K562 (cell line): ENCODE data around the gene RHOF. TPM values are rescaled to one million over a fixed set of nuclear protein-coding genes. Genes with fewer than 3 reads are reported as not detected.

Experiments used
- ATAC-seq: fragments of 200-7000 bp; cut with Tn5 transposase; 3 replicates; pipeline ENCODE4 v1.9.1; 2020; ENCODE audit warnings: moderate library complexity
- BruUV-seq: library from RNA; stranded (reverse); fragments of 400-500 nt; replicated peaks from 2 replicates; lab custom pipeline; 2021; lab: Mats Ljungman, UMichigan
- CTCF ChIA-PET: fragments of 300-600 bp; formaldehyde crosslinking; extraction: SDS; loops from one replicate; lab custom pipeline; 2021; ENCODE audit warnings: low intra/inter-chr PET ratio; lab: Yijun Ruan, JAX
- POLR2A ChIA-PET: fragments of 300-600, 350-650 bp; sonication (Branson Sonifier 250); formaldehyde crosslinking; extraction: SDS; loops from one replicate; lab custom pipeline; 2021; ENCODE audit warnings: antibody characterized with exemption, inconsistent platforms; lab: Yijun Ruan, JAX
- DNase-seq, 4 experiments: peaks; one replicate each; pipeline versions ENCODE4 v3.0.0 to v3.0.0-alpha.2; 2011 to 2018; ENCODE audit warnings: low spot score in 3 of 4, mixed read lengths in 3 of 4; ENCODE audit errors: extremely low read depth in 1 of 4
- FAIRE-seq: peaks from 2 replicates; lab custom pipeline; 2011; peaks lifted over from hg19 to GRCh38; lab: Jason Lieb, UNC
- H2AFZ ChIP-seq: 2 replicates; pipeline ENCODE4 v1.6.0; 2011; ENCODE audit warnings: low read depth, low read length, control low read depth, inconsistent platforms
- H3K27ac ChIP-seq: fragments of 200-600 bp; 3 replicates; pipeline ENCODE4 v1.8.0; 2011; ENCODE audit warnings: low read depth, mild to moderate bottlenecking, control low read depth, inconsistent platforms, low read length, moderate library complexity, mixed read lengths; ENCODE audit errors: extremely low read depth
- H3K27me3 ChIP-seq, 2 experiments: fragments of 300-600 bp in 1 of 2; 2 replicates in 1 of 2; 3 replicates in 1 of 2; pipeline versions ENCODE4 v1.6.0 to v1.8.0; 2011; ENCODE audit warnings: inconsistent platforms in 2 of 2, low read length in 2 of 2, mild to moderate bottlenecking in 1 of 2, mixed read lengths in 1 of 2, moderate library complexity in 1 of 2; ENCODE audit not compliant: control insufficient read depth in 2 of 2, insufficient read depth in 2 of 2
- H3K36me3 ChIP-seq: fragments of 300-600 bp; 3 replicates; pipeline ENCODE4 v1.8.0; 2011; ENCODE audit warnings: mild to moderate bottlenecking, low read length, inconsistent platforms; ENCODE audit not compliant: control insufficient read depth, insufficient read depth
- H3K4me1 ChIP-seq, 2 experiments: fragments of 200-600 bp in 1 of 2; replicated peaks in 1 of 2; 2 replicates in 1 of 2; 3 replicates in 1 of 2; pipeline versions ENCODE4 v1.5.1 to v1.8.0; 2011; ENCODE audit warnings: inconsistent platforms in 2 of 2, low read length in 2 of 2, mild to moderate bottlenecking in 1 of 2, mixed read lengths in 1 of 2, moderate library complexity in 1 of 2; ENCODE audit not compliant: control insufficient read depth in 2 of 2, insufficient read depth in 2 of 2
- H3K4me2 ChIP-seq: 2 replicates; pipeline ENCODE4 v1.6.1; 2011; ENCODE audit warnings: low read length, control low read depth, inconsistent platforms, mixed read lengths; ENCODE audit not compliant: insufficient read depth
- H3K4me3 ChIP-seq: fragments of 200-600 bp; sonication (generic), shearing (Covaris generic); 2 replicates; pipeline ENCODE4 v1.5.1; 2016; ENCODE audit warnings: control low read depth, inconsistent platforms
- H3K79me2 ChIP-seq: fragments of 200-600 bp; 3 replicates; pipeline ENCODE4 v1.8.0; 2011; ENCODE audit warnings: low read length, inconsistent platforms; ENCODE audit not compliant: control insufficient read depth, insufficient read depth
- H3K9ac ChIP-seq, 2 experiments: 2 replicates each; pipeline versions ENCODE4 v1.6.0 to v1.6.1; 2011; ENCODE audit warnings: low read depth in 2 of 2, low read length in 2 of 2, control low read depth in 1 of 2, inconsistent platforms in 1 of 2, mild to moderate bottlenecking in 1 of 2, mixed read lengths in 1 of 2; ENCODE audit not compliant: insufficient read depth in 1 of 2
- H3K9me1 ChIP-seq: one replicate; pipeline ENCODE4 v1.6.0; 2011; ENCODE audit warnings: inconsistent platforms, mild to moderate bottlenecking, low read length, moderate library complexity; ENCODE audit not compliant: control insufficient read depth, insufficient read depth
- H3K9me3 ChIP-seq: replicated peaks from 2 replicates; pipeline ENCODE4 v1.5.1; 2011; ENCODE audit warnings: low read depth, low read length, inconsistent platforms; ENCODE audit not compliant: control insufficient read depth, insufficient read depth
- H4K20me1 ChIP-seq: replicated peaks from 2 replicates; pipeline ENCODE4 v1.6.1; 2011; ENCODE audit warnings: low read length, inconsistent platforms, mixed read lengths; ENCODE audit not compliant: control insufficient read depth, insufficient read depth
- RFX1 ChIP-seq: fragments of 450-650 bp; IDR thresholded peaks from 2 replicates; pipeline ENCODE4 v1.6.1; 2016; ENCODE audit warnings: mild to moderate bottlenecking, moderate library complexity
- ZNF395 ChIP-seq: fragments of 200-800 bp; sonication (Bioruptor generic); IDR thresholded peaks from 2 replicates; pipeline ENCODE4 v1.6.1; 2017; ENCODE audit warnings: missing genetic modification characterization, missing compliant biosample characterization
- ZNF77 ChIP-seq: fragments of 250-450 bp; sonication (Bioruptor Pico); IDR thresholded peaks from 2 replicates; pipeline ENCODE4 v1.5.0; 2020
- WGBS: fragments of 100-300 bp; shearing (Covaris generic); methylation state at CpG from one replicate; pipeline ENCODE4 v1.1.6; 2016; ENCODE audit warnings: low coverage, mixed read lengths; ENCODE audit not compliant: insufficient coverage; ENCODE audit errors: missing lambda C conversion rate; 5-methylcytosine and 5-hydroxymethylcytosine counted together
- in situ Hi-C: fragments of 300-500 bp; cut with MboI; formaldehyde crosslinking; loops from 4 replicates; pipeline ENCODE4 v1.15.0; 2018; ENCODE audit warnings: inconsistent platforms, mixed read lengths
- intact Hi-C: fragments of 100-400 bp; cut with micrococcal nuclease; formaldehyde crosslinking; loops from 2 replicates; pipeline ENCODE4 v1.14.2; 2022
- polyA plus RNA-seq, 8 experiments: library from polyadenylated mRNA; depleted of rRNA in 4 of 8; stranded (reverse) in 5 of 8; unstranded in 3 of 8; fragments of >200 nt; fragmentation: Nextera tagmentation in 2 of 8; fragmentation: Illumina TruSeq in 1 of 8; extraction: Ambion mirVana in 2 of 8; extraction: Trizol in 1 of 8; gene quantifications; 2 replicates each; pipeline versions ENCODE4 v1.2.1 to v1.2.3, GENCODE V29; 2011 to 2014; ENCODE audit warnings: inconsistent platforms in 1 of 8, missing spikeins in 1 of 8
- total RNA-seq, 7 experiments: library from RNA; depleted of rRNA in 6 of 7; stranded (reverse); fragments of >200 nt in 6 of 7; fragmentation: Illumina TruSeq in 2 of 7; extraction: Trizol in 2 of 7; gene quantifications; 2 replicates each; pipeline versions ENCODE4 v1.2.1 to v1.2.3, GENCODE V29; 2011 to 2021; ENCODE audit warnings: low replicate concordance in 1 of 7

RHOF gene
- total and polyA plus RNA-seq, 9 of the 15 experiments (the other 6 are each of a cell fraction or from before 2014, with no cell fraction given), result 0.13 to 10.1 (median 4.0) TPM

- Histone ChIP-seq H3K79me2 (no peaks in the 10 kb centered on the region), H3K9ac (no peak overlapping the region; a peak in 1 of 4 replicates), H3K27me3 (no peaks in the 10 kb centered on the region), H3K9me1 (no peaks in the 10 kb centered on the region), H3K27ac (no peak overlapping the region), H3K4me1 (peaks cover 10 to 53% of the 10 kb centered on the region in 2 experiments; a peak in 4 of 5 replicates), H3K36me3 (peaks cover 24% of the 10 kb centered on the region; the same call in 2 of the 3 replicates), H3K4me2 (no peak overlapping the region), H3K9me3 (no peaks in the 10 kb centered on the region), H4K20me1 (no peaks in the 10 kb centered on the region), H2AFZ (no peak overlapping the region), H3K4me3 (no peak overlapping the region)
- CTCF ChIA-PET, result interaction anchor here (1.5 to 5.1 kb wide), 4 partner anchors 19 to 78 kb away, joined by 4 to 82 read pairs (median 19); partner anchors contain the start of gene RHOF
- no TSS peak for BruUV-seq
- intact Hi-C loops (no loop called here), in situ Hi-C loops (no loop called here)
- 82% methylated on average over 8 of the region's 14 CpGs for WGBS
- POLR2A ChIA-PET, result interaction anchor here (0.5 kb wide), 1 partner anchor 39 kb away, joined by 3 read pairs; no protein-coding TSS in a partner anchor
- no peak for FAIRE-seq
- ATAC-seq, result no peak
- TF ChIP-seq RFX1 (no peak), ZNF395 (CRISPR knock-in tag) (no peak), ZNF77 (CRISPR knock-in tag) (no peak)
- no peak for DNase-seq
Measured at GRCh38 chr12:121774968-121775474, 18.5 kb downstream of the RHOF start.
